HepG2 (cell line): ENCODE measurements around the gene PSEN2. TPM values are rescaled to one million over a fixed set of nuclear protein-coding genes. Genes with fewer than 3 reads are reported as not detected.

Experiments
- ATAD3A ChIP-seq: sonication (generic); formaldehyde crosslinking; IDR thresholded peaks from 2 replicates; pipeline ENCODE4 v1.4.0; 2020; ENCODE audit warnings: missing genetic modification reagents
- FOXC1 ChIP-seq: sonication (generic); formaldehyde crosslinking; IDR thresholded peaks from 2 replicates; pipeline ENCODE4 v1.8.0; 2022; ENCODE audit warnings: mild to moderate bottlenecking, missing genetic modification reagents, borderline replicate concordance
- HOXD1 ChIP-seq: sonication (generic); formaldehyde crosslinking; IDR thresholded peaks from 2 replicates; pipeline ENCODE4 v1.5.0; 2020; ENCODE audit warnings: missing genetic modification reagents
- MAFK ChIP-seq, 2 experiments: IDR thresholded peaks in 1 of 2; conservative IDR thresholded peaks in 1 of 2; 2 replicates each; pipeline ENCODE4 v1.6.1; 2011; ENCODE audit warnings: improper control_type of control experiment in 2 of 2, low read length in 2 of 2
- NCOA2 ChIP-seq: sonication (generic); formaldehyde crosslinking; IDR thresholded peaks from 2 replicates; pipeline ENCODE4 v1.8.0; 2022; ENCODE audit warnings: inconsistent platforms
- RELA ChIP-seq: sonication (generic); formaldehyde crosslinking; IDR thresholded peaks from 2 replicates; pipeline ENCODE4 v1.4.0; 2020; ENCODE audit warnings: missing genetic modification reagents
- TCF12 ChIP-seq, 2 experiments: fragments of 450-650 bp in 1 of 2; sonication (generic) in 1 of 2; formaldehyde crosslinking in 1 of 2; IDR thresholded peaks; 2 replicates each; pipeline versions ENCODE4 v1.6.1 to v1.8.0; 2017 to 2022; ENCODE audit warnings: antibody characterized with exemption in 1 of 2, mild to moderate bottlenecking in 1 of 2, missing genetic modification reagents in 1 of 2, moderate library complexity in 1 of 2
- THRA ChIP-seq: sonication (generic); formaldehyde crosslinking; IDR thresholded peaks from 2 replicates; pipeline ENCODE4 v1.4.0; 2020; ENCODE audit warnings: missing genetic modification reagents, borderline replicate concordance
- ZNF20 ChIP-seq: sonication (generic); formaldehyde crosslinking; IDR thresholded peaks from 2 replicates; pipeline ENCODE4 v1.4.0; 2020; ENCODE audit warnings: mild to moderate bottlenecking, moderate library complexity, missing genetic modification reagents
- ZNF496 ChIP-seq: sonication (generic); formaldehyde crosslinking; IDR thresholded peaks from 2 replicates; pipeline ENCODE4 v1.8.1; 2023; ENCODE audit warnings: mild to moderate bottlenecking, moderate library complexity, missing genetic modification reagents; ENCODE audit not compliant: insufficient replicate concordance
- ZNF567 ChIP-seq: sonication (generic); formaldehyde crosslinking; IDR thresholded peaks from 2 replicates; pipeline ENCODE4 v1.8.1; 2023; ENCODE audit warnings: mild to moderate bottlenecking, missing genetic modification reagents, borderline replicate concordance
- ZNF615 ChIP-seq: sonication (generic); formaldehyde crosslinking; IDR thresholded peaks from 2 replicates; pipeline ENCODE4 v1.5.0; 2020; ENCODE audit warnings: mild to moderate bottlenecking, missing genetic modification reagents, borderline replicate concordance
- ZNF646 ChIP-seq: sonication (generic); formaldehyde crosslinking; IDR thresholded peaks from 2 replicates; pipeline ENCODE4 v1.9.0; 2021; ENCODE audit warnings: mild to moderate bottlenecking, missing genetic modification reagents
- ZNF800 ChIP-seq: sonication (generic); formaldehyde crosslinking; IDR thresholded peaks from 2 replicates; pipeline ENCODE4 v1.4.0; 2020; ENCODE audit warnings: missing genetic modification reagents
- ZSCAN22 ChIP-seq: sonication (generic); formaldehyde crosslinking; IDR thresholded peaks from 2 replicates; pipeline ENCODE4 v1.4.0; 2020; ENCODE audit warnings: mild to moderate bottlenecking, missing genetic modification reagents
- polyA plus RNA-seq, 8 experiments: library from polyadenylated mRNA; depleted of rRNA in 3 of 8; stranded (reverse) in 7 of 8; unstranded in 1 of 8; fragments of >200 nt; fragmentation: Illumina TruSeq in 4 of 8; extraction: Trizol in 4 of 8; gene quantifications; 2 replicates each; pipeline versions ENCODE4 v1.2.1 to v1.2.3, GENCODE V29; 2011 to 2016; ENCODE audit warnings: low read depth in 4 of 8, missing spikeins in 1 of 8, mixed read lengths in 1 of 8; ENCODE audit not compliant: insufficient read depth in 1 of 8
- total RNA-seq, 5 experiments: library from RNA; depleted of rRNA; stranded (reverse); fragments of >200 nt; fragmentation: Illumina TruSeq; extraction: Trizol; gene quantifications; 2 replicates each; pipeline ENCODE4 v1.2.3, GENCODE V29; 2016; ENCODE audit warnings: low read depth in 1 of 5
- TF ChIP-seq, protein P1 (sequence below): sonication (generic); formaldehyde crosslinking; IDR thresholded peaks from 2 replicates; pipeline ENCODE4 v1.4.0; 2020; ENCODE audit warnings: mild to moderate bottlenecking, missing genetic modification reagents
- TF ChIP-seq, protein P2 (sequence below): sonication (generic); formaldehyde crosslinking; IDR thresholded peaks from 2 replicates; pipeline ENCODE4 v1.8.1; 2023; ENCODE audit warnings: mild to moderate bottlenecking, missing genetic modification reagents

PSEN2 gene
- total and polyA plus RNA-seq, 2 of the 13 experiments (the other 11 are each of a cell fraction or from before 2014, with no cell fraction given): 5.9 to 13.1 TPM

- TF ChIP-seq ZSCAN22 (CRISPR knock-in tag) (no peak), ZNF646 (CRISPR knock-in tag) (no peak), FOXC1 (CRISPR knock-in tag) (no peak), ZNF496 (CRISPR knock-in tag) (no peak), ZNF567 (CRISPR knock-in tag) (no peak), ZNF615 (CRISPR knock-in tag) (no peak), ZNF800 (CRISPR knock-in tag) (no peak), RELA (CRISPR knock-in tag) (no peak), HOXD1 (CRISPR knock-in tag) (peak; percentile 51; the same call in 1 of the 2 replicates), ATAD3A (CRISPR knock-in tag) (no peak), NCOA2 (peak; percentile 58), TCF12 (IDR thresholded peaks at IDR 0.05) (no peak), TCF12 (CRISPR knock-in tag; IDR thresholded peaks at IDR 0.05) (peak; percentile 41; the same call in 1 of the 2 replicates), MAFK (conservative IDR thresholded peaks at IDR 0.05 in 1 of 2, IDR thresholded peaks at IDR 0.05 in 1 of 2; ENCODE audit: low read length in 2 of 2) (no peak), ZNF20 (CRISPR knock-in tag) (no peak), THRA (CRISPR knock-in tag) (peak; percentile 38; the same call in 1 of the 2 replicates)
- TF ChIP-seq, protein P1, sequence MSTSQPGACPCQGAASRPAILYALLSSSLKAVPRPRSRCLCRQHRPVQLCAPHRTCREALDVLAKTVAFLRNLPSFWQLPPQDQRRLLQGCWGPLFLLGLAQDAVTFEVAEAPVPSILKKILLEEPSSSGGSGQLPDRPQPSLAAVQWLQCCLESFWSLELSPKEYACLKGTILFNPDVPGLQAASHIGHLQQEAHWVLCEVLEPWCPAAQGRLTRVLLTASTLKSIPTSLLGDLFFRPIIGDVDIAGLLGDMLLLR (CRISPR knock-in tag): peak; percentile 68; the same call in 1 of the 2 replicates
- TF ChIP-seq, protein P2, sequence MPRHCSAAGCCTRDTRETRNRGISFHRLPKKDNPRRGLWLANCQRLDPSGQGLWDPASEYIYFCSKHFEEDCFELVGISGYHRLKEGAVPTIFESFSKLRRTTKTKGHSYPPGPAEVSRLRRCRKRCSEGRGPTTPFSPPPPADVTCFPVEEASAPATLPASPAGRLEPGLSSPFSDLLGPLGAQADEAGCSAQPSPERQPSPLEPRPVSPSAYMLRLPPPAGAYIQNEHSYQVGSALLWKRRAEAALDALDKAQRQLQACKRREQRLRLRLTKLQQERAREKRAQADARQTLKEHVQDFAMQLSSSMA (CRISPR knock-in tag): no peak; the same call in 1 of the 2 replicates
These were observed 74.9 kb downstream of the PSEN2 start (continued) for GRCh38 chr1:226945106-226945857.
